ENCODE data around the gene RTN4IP1. TPM values are rescaled to one million over a fixed set of nuclear protein-coding genes. Genes with fewer than 3 reads are reported as not detected.
"Not testable (repeated sequence)": the region's sequence is repeated elsewhere in the genome, so short reads cannot be mapped to it uniquely, and the experiment has no call there.

Gene RTN4IP1
- polyA plus RNA-seq, 1 donor = 6.9 TPM

DNA sequence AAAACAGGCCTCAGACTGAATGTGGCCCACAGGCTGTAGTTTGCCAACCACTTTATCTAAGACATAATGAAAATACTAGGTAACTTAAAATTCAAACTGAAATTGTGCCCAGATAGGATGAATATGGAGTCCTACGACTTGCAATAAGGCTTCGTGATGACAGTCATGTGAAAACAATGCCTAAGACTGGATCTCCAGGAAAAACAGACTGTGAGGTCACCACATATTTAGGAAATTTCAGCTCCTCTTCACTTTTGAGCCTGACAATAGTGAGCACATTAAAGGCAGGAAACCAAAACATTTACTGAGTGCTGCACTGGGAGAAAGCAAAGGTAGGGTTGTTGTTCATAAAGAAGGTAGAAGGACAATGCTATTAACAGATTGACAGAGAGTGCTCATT lies 50.0 kb downstream of the RTN4IP1 start:
- DNase-seq = no peak

DNA sequence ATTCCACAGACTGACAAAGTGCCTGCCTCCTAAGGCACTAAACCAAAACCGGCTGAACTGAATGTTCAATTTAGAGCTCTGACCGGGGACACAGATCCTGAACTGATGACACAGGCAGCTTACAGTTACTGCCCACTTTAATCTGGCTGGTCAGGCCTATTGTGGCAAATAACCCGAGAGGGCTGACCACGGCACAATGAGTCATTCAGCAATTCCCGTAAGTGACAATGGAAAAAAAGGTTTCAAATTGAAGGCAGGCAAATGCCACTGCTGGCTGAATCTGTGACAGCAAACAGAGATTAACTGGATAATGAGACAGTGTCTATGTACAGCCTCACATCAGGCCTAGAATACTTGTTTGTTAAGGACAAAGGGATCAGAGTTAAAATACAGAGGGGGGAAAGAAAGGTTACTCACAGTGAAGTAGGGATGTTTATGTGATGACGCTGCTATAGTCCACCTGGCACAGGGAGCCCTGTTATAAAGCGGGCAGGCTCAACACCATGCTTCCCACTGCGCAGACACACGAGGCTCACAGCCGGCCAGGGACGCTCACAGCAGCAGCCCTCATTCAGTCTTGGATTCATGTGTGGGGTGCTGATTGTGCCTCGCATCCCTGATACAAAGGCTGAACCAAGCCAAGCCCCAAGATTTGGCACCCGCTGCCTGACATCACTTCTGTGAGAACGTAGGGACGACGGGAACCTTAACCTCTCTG lies 54.4 kb downstream of the RTN4IP1 start:
- no peak for DNase-seq

DNA sequence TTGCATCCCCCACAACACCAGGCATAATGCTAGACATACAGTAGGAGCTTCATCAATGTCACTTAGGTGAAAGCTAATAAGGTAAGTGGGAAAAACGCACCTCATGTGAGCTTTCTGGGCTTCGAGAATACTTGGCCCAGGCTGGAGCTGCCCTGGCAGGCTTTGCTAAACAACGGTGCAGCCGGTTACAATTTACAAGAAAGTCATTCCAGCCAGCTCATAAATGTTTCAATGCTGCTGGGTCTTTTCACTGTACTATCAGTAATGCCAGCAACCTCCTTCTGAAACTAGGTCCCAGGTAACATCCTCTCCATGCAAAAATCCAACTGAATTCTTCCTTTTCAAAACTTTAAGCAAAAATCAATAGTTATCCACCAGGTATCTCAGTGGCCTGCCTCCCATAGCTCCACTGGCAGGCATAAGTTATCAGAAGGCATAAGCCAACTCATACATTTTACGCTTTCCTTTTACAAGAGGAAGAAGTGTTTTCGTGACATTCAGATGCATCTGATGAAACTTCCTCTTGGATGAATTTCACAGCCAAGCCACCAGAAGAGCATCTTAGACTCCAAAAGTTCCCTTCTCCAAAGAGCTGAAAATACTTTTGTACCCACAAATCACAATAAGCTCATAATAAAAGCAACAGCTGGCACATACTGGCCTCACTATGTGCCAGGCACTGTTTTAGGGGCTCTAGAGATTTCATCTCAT lies 56.3 kb downstream of the RTN4IP1 start:
- DNase-seq = no peak

DNA sequence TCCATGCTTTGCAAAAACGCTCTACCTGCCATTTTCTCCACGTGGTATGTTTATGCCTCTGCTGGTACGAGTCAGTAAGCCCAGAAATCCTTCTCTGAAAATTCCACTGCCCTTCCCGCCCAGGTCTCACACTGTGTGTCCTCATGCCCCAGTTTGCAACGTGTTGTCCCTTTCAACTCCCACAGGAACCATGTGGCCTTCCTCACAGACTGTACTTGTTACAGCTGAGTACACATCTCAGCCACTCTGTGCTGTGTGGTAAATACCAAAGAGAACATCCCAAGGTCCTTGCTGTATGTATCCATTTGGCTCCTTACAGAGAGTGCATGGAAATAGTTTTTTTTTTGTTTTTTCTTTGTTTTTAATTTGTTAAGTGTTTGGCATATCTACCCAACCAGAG lies 56.9 kb downstream of the RTN4IP1 start:
- DNase-seq = no peak

DNA sequence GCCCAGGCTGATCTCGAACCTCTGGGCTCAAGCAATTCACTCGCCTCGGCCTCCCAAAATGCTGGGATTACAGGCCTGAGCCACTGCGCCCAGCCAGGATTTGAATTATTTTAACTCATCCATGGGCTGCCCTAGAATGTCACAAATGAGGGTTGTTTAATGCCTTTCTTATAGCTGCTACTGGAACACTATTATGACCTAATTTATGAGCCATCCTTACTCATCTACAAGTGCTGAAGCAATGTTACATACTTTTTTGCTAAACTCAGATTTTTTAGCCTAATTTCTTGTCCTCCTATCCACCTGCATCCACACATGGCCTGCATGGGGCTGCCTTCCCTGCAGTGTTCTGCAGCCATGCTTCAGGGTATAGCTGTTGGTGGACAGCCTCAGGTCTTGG lies 59.9 kb downstream of the RTN4IP1 start:
- no peak for DNase-seq

DNA sequence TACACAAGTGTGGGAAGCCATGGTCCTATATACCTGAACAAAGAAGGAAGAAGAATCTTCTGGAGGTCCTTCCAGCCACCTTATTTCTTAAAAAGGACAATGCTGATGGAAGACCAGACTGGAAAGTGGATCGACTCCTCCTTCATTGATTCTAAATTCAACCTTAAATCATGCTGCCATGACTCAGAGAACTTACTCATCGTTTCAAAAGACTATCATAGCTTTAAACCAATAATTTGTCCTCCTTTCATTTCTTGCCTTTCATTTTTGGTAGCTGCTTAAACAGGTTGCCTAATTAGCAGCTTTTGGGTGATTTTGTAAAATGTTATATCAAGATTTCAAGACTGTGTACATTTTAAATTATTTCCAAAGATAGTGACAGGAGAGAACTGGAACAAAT lies 60.8 kb downstream of the RTN4IP1 start:
- DNase-seq = no peak

DNA sequence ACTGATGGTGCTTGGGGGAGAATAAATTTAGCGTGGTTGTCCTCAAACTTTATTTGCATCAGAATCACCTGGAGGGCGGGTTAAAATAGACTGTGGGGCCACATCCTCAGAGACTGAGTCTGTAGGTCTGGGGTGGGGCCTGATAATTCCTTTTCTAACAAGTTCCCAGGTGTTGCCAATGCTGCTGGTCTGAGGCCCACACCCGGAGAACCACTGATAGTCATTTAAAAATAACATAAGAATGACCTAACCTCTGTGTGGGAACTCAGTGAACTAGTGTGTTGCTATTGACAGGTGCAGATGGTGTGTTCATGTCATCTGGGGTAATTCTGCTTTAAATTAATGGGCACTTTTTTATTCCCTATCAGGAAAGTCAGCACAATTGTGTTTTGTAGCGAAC lies 64.8 kb downstream of the RTN4IP1 start:
- no peak for DNase-seq

DNA sequence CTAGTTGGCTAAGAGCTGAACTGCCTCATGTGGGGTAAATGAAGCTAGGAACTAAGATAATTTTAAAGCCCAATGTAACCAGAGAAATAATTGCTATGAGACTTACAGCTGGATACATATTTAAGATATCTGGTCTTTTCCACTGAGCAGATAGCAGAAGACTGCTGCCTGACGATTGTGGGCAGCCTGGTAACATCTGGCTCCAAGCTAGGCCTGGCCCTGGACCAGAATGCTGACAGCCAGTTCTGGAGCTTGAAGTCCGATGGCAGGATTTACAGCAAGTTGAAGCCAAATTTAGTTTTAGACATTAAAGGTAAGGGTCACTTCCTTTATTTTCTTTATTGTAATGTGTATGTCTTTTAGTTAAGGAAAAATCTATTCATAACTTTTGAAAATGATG lies 65.7 kb downstream of the RTN4IP1 start:
- no peak for DNase-seq

DNA sequence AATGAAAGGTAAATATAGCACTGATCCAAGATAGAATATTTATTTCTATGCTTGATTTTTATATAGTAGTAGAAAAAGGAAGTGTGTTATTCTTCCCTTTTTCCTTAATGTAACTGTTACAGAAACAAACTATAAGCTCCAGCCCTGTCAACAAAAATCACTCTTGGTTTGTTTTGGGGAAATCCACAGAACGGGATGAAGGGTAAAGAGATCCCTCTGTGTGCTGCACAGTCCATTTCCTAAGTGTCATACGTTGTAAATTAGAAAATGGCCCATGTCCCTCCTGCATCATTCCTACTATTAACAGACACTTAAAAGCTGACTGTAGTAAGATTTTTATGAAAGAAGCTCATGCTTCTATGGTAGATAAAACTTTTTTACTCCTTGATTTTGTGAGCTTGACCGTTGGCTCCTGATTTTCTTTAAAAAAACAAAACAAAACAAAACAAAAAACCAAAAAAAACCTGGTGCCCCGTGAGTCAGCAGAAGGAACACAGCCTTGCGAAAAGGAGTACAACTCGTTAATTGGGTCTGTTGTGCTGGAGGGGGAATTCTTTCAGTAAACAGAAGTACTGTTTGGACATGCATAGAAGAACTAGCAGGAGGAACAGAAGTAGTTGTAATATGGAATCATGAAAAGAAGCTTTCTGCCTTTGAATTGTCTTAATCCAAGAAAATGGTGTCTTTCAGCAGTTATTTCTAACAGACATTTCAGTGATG lies 67.5 kb downstream of the RTN4IP1 start:
- DNase-seq = no peak

DNA sequence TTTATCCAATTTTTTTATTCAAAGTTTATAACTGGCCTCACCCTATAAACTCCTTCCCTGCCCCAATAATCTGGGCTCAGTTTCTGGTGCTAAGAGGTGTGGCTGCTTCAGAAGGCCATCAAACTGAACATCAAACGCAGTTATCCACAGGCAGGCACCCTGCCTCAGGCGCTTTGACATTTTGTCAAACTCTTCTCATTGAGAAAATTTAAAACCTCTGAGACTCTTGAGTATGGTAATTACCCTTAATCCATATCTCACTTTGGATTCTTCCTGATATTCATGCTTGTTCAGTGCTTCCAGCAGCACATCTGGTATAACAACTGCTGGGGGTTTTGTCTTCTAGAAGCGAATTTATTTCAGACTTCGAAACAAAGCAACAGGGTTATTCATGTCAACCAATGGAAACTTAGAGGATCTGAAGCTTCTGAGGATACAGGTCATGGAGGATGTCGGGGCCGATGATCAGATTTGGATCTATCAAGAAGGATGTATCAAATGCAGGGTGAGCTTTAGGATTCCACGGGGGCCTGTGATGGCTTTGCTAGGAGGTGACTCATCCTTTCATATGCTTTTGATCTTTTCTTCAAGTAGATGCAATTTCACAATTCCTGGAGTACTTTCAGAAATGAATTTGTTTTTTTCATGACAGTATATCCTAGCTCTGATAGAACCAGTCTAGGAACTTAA lies 68.2 kb downstream of the RTN4IP1 start:
- DNase-seq = no peak

DNA sequence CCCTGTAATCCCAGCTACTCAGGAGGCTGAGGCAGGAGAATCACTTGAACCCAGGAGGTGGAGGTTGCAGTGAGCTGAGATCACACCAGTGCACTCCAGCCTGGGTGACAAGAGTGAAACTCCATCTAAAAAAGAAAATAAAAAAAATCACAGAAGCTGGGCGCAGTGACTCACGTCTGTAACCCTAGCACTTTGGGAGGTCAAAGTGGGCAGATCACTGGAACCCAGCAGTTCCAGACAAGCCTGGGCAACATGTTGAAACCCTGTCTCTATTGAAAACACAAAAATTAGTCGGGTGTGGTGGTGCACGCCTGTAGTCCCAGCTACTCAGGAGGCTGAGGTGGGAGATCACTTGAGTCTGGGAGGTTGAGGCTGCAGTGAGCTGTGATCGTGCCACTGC lies 69.6 kb downstream of the RTN4IP1 start:
- not testable (repeated sequence) for DNase-seq

DNA sequence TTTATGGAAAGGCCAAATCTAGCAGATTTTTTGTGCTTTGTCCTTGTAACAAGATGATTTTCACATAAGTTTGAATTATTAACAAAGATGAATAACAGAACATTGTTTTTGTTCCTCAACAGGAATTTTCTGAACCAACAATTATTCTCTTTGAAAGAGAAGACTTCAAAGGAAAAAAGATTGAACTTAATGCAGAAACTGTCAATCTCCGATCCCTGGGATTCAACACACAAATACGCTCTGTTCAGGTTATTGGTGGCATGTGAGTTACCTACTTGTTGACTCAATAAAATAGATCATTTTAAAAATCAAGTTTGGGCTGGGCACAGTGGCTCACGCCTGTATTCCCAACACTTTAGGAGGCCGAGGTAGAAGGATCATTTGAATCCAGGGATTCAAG lies 70.9 kb downstream of the RTN4IP1 start:
- DNase-seq = no peak

DNA sequence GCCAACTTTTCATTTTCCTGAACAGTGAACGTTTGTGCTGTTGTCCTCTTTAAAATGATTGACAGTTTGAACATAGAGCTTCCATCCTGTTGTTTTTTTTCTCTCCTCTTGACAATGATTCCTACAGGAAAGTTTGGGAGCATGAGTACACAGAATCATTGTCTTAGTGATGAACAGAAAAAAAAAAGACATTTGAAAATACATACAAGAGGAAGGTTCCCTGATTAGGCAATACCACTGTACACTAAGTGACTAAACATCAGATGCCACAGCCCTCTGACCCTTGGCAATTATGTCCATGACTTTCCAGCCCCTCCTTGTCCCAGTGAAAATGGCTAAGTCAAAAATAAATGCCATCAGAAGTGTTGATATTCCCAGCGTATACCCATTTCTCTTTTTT lies 71.5 kb downstream of the RTN4IP1 start:
- DNase-seq = no peak

DNA sequence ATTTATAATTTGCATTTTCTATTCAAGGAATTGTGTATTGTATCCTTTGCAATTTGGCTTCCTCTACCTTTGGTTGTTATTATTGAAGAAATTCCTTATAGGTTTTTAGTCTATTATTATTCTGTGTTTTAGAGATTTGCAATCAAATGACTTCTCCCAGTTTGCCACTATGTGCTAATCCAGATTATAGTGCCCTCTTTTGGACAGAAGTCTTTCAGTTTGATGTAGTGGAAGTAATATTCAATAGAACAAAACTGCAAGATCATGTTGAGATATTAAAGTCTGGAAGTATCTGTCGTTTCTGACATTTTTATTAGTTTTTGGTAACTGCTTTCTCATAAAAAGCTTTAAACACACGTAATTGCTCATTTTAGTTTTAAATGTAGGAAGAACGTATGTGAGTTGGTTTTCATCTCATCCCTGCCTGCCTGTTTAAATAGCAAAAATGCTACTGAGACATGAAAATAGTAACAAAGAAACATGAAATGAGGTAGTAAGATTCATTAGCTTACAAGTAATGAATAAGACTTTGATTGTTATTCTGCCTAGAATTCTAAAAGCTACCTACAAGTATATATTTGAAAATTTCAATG lies 72.8 kb downstream of the RTN4IP1 start:
- no peak for DNase-seq

DNA sequence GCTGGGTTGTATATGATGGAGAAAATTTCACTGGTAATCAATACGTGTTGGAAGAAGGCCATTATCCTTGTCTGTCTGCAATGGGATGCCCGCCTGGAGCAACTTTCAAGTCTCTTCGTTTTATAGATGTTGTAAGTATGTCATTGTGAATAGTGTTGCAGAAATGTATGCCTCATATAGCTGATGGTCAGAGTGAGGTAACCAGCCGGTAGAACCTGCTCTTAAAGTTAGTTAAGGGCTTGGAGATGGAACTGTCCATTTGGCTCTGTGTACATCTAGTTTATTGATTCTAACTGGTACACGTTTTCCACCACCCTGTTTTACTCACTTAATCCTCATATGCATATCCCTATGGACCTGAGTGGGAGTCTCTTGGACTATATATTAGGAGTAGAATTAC lies 73.5 kb downstream of the RTN4IP1 start:
- DNase-seq = no peak

DNA sequence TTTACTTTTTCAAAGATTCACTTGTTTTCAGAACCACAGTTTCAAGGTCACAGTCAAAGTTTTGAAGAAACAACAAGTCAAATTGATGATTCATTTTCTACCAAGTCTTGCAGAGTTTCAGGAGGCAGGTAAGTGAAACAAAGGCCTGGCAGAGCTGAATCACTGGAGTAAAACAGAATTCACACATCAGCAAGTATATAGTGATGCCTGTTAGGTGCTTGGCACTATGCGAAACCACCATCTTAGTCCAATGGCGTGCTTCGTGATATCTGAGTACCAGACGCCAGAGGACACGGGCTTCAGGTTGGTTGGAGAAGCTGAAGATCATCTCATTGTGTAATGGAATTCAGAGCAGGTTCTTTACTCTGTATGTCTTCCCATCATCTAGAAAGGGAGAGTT lies 75.9 kb downstream of the RTN4IP1 start:
- DNase-seq = no peak

DNA sequence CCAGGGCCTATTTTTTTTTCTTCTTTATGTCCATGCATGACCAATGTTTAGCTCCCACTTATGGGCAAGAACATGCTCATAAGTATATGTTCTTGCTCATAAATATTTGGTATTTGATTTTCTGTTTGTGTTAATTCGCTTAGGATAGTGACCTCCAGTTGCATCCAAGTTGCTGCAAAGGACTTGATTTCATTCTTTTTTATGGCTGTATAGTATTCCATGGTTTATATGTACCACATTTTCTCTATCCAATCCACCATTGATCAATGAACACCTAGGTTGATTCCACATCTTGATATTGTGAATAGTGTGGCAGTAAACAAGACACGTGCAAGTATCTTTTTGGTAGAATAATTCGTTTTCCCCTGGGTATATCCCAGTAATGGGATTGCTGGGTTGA lies 78.1 kb downstream of the RTN4IP1 start:
- DNase-seq = no peak

DNA sequence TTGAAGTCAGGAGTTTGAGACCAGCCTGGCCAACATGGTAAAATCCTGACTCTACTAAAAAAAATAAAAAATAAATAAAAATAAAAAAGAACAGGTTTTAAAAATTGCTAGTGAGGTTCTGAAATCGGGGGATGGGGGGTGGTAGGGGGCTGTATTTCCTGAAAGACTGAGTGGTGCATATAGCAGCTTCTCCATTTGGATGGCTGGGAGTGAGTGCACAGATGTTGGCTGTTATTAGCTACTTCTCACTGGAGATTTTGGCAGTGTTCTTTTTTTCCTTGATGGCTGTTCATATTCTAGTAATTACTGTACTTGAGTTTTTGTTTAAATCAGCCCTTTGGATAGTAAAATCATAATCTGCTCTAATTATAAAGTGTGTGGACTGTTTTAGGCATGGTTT lies 79.8 kb downstream of the RTN4IP1 start:
- DNase-seq = no peak

DNA sequence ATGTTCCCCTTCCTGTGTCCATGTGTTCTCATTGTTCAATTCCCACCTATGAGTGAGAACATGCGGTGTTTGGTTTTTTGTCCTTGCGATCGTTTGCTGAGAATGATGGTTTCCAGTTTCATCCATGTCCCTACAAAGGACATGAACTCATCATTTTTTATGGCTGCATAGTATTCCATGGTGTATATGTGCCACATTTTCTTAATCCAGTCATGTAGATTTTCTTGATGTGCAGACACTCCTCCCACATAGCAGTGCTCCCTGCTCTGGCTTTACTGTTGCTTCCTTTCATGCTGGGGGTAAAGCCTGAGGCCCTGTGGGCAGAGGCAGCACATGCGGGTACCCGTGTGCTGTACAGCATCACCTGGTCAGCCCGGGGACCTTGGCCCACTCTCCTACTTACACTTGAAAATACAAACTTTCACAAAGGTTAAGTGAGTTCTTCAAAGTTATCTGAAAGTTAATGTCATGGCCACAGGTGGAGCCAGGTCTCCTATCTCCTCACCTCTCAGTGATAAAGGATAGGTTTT lies 80.3 kb downstream of the RTN4IP1 start:
- not testable (repeated sequence) for DNase-seq

DNA sequence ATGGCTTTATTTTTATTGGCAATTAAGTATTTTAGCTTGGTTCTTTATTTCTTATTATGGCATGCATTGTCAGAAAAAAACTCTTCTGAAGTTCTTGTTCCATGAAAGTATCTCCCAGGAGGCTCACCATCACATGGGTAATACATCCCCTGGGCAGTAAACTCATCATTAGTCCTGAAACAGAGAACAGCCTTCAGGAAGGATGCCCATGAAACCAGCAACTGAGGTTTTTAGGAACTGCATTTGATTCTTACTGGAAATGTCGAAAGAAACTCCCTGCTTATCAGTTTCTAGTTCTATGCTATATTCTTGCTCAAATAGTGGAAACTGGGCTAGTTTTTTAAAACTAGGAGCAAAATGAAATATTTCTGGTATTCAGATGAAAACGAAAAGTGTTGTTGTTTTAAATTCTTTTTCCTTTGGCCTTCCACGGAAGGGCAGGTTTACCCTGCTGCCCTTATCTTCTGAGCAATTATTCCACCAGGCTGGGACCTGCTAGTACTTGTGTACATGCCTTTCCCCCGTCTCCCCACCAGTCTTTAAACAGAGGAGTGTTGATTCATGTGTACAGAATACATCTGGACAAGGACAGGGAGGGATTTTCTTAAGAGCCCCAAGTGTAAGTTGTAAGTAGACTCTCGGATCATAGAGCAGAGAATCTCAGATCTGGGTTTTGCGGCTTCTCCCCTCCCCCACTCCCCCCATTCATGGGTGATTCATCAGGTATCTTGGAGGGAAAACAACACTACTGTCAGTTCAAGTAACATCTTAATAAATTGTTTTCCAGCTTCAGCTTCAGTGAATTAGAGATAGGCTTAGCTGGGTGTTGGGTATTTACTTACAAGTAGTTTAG lies 81.5 kb downstream of the RTN4IP1 start:
- DNase-seq = no peak

DNA sequence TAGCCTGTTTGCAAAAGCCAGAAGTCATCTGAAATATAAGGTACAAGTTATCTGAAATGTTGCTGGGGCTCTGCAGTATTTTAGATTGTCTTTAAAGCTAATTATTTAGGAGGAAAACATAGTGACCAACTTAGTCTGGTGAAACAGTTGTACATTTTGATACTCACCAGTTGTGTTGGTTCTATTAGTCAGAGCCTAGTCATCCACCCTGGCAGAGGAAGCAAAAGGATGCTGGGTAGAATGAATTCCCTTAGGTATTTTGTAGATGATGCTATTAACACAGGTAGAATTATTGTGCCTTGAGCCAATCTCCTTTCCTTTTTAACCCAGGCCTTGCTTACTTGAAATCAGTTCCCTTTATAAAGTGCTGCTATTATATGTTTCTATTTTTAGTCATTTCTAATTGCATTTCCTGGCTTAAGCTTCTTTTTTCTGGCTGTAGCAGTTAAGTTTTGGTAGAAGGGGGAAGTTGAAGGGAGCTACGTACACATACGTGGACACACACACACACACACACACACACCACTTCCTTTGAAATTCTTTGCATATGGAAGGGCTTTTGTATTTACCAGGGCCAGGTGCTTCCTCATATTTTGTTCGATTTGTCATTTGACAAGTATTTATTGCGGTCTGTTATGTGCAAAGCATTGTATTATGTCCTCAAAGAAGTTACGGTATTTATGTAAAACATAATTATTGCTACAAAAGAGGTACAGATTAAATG lies 82.4 kb downstream of the RTN4IP1 start:
- DNase-seq = no peak

Data from hindlimb muscle (tissue), 1 donor.